ENCODE results near the gene MAGI3.

Gene MAGI3

GRCh38 chr1:113608399-113608798, 218.1 kb downstream of the MAGI3 start:
- no peak overlapping the region for H3K4me2 ChIP-seq (ENCODE audit: low read depth, low read length, poor library complexity, severe bottlenecking)
- H3K79me2 ChIP-seq (ENCODE audit: insufficient read depth, low read length) = no peaks in the 10 kb centered on the region
- TF ChIP-seq EZH2phosphoT487 (IDR thresholded peaks at IDR 0.05; ENCODE audit: borderline replicate concordance) (no peak), CTCF (conservative IDR thresholded peaks at IDR 0.05; ENCODE audit: low read length) (no peak)
- H3K9me2 ChIP-seq (replicated peaks; ENCODE audit: low read depth, low read length) = no peaks in the 10 kb centered on the region
- no peaks in the 10 kb centered on the region for H3K27me3 ChIP-seq (ENCODE audit: insufficient read depth, low read length, poor library complexity, severe bottlenecking)
- H3K36me3 ChIP-seq (ENCODE audit: insufficient read depth, low read length) = no peaks in the 10 kb centered on the region; the same call in 1 of the 2 replicates
- H3K9ac ChIP-seq (ENCODE audit: low read depth, low read length, poor library complexity, severe bottlenecking) = no peak overlapping the region
- no peaks in the 10 kb centered on the region for H3K4me1 ChIP-seq (ENCODE audit: insufficient read depth, low read length, poor library complexity, severe bottlenecking)
- no peaks in the 10 kb centered on the region for H3F3A ChIP-seq (ENCODE audit: low read depth)
- H4K20me1 ChIP-seq (ENCODE audit: insufficient read depth, low read length, poor library complexity, severe bottlenecking) = no peaks in the 10 kb centered on the region
- no peaks in the 10 kb centered on the region for H3K9me3 ChIP-seq (ENCODE audit: insufficient read depth, low read depth, low read length)
- H2AFZ ChIP-seq (ENCODE audit: low read length) = no peak overlapping the region
- H3K4me3 ChIP-seq (ENCODE audit: low read length, poor library complexity, severe bottlenecking) = no peak overlapping the region

- Histone ChIP-seq H3K4me3 (ENCODE audit: low read length, poor library complexity, severe bottlenecking) (no peak overlapping the region), H4K20me1 (ENCODE audit: insufficient read depth, low read length, poor library complexity, severe bottlenecking) (no peaks in the 10 kb centered on the region), H3K9me2 (replicated peaks; ENCODE audit: low read depth, low read length) (no peaks in the 10 kb centered on the region), H3K79me2 (ENCODE audit: insufficient read depth, low read length) (no peaks in the 10 kb centered on the region), H3K9ac (ENCODE audit: low read depth, low read length, poor library complexity, severe bottlenecking) (no peak overlapping the region), H3K4me2 (ENCODE audit: low read depth, low read length, poor library complexity, severe bottlenecking) (no peak overlapping the region), H2AFZ (ENCODE audit: low read length) (no peak overlapping the region), H3K9me3 (ENCODE audit: insufficient read depth, low read depth, low read length) (no peaks in the 10 kb centered on the region), H3K27me3 (ENCODE audit: insufficient read depth, low read length, poor library complexity, severe bottlenecking) (no peaks in the 10 kb centered on the region), H3F3A (ENCODE audit: low read depth) (no peaks in the 10 kb centered on the region), H3K4me1 (ENCODE audit: insufficient read depth, low read length, poor library complexity, severe bottlenecking) (no peaks in the 10 kb centered on the region), H3K36me3 (ENCODE audit: insufficient read depth, low read length) (no peaks in the 10 kb centered on the region; the same call in 1 of the 2 replicates)
- no peak for TF ChIP-seq CTCF (conservative IDR thresholded peaks at IDR 0.05; ENCODE audit: low read length)
- no peak for TF ChIP-seq EZH2phosphoT487 (IDR thresholded peaks at IDR 0.05; ENCODE audit: borderline replicate concordance)
Measured at GRCh38 chr1:113610372-113610771, 220.1 kb downstream of the MAGI3 start.

GRCh38 chr1:113615425-113615824, 225.1 kb downstream of the MAGI3 start:
- Histone ChIP-seq H3K4me1 (ENCODE audit: insufficient read depth, low read length, poor library complexity, severe bottlenecking) (no peaks in the 10 kb centered on the region), H3K36me3 (ENCODE audit: insufficient read depth, low read length) (no peaks in the 10 kb centered on the region; the same call in 1 of the 2 replicates), H4K20me1 (ENCODE audit: insufficient read depth, low read length, poor library complexity, severe bottlenecking) (no peaks in the 10 kb centered on the region), H3K4me3 (ENCODE audit: low read length, poor library complexity, severe bottlenecking) (no peak overlapping the region), H3K4me2 (ENCODE audit: low read depth, low read length, poor library complexity, severe bottlenecking) (no peak overlapping the region), H3K79me2 (ENCODE audit: insufficient read depth, low read length) (no peaks in the 10 kb centered on the region), H3K9ac (ENCODE audit: low read depth, low read length, poor library complexity, severe bottlenecking) (no peak overlapping the region), H3K9me3 (ENCODE audit: insufficient read depth, low read depth, low read length) (no peaks in the 10 kb centered on the region), H3K27me3 (ENCODE audit: insufficient read depth, low read length, poor library complexity, severe bottlenecking) (no peaks in the 10 kb centered on the region), H3K9me2 (replicated peaks; ENCODE audit: low read depth, low read length) (no peaks in the 10 kb centered on the region), H3F3A (ENCODE audit: low read depth) (no peaks in the 10 kb centered on the region), H2AFZ (ENCODE audit: low read length) (no peak overlapping the region)
- no peak for TF ChIP-seq EZH2phosphoT487 (IDR thresholded peaks at IDR 0.05; ENCODE audit: borderline replicate concordance)
- TF ChIP-seq CTCF (conservative IDR thresholded peaks at IDR 0.05; ENCODE audit: low read length) = no peak

Measured in Loucy (cell line).